ENCODE measurements around the gene HORMAD1. TPM values are rescaled to one million over a fixed set of nuclear protein-coding genes. Genes with fewer than 3 reads are reported as not detected.

HORMAD1 gene
- total RNA-seq, 2 experiments from 2014 or later = 0.89 TPM; not detected in 1

GRCh38 chr1:150678988-150679387 lies 41.7 kb downstream of the HORMAD1 start:
- peaks cover 5% of the 10 kb centered on the region for H3K4me1 ChIP-seq (ENCODE audit: insufficient read depth, low read length, poor library complexity, severe bottlenecking)
- intact Hi-C loops (cut with micrococcal nuclease; ENCODE audit: unreplicated experiment) = no loop called here
- no peaks in the 10 kb centered on the region for H3K9me2 ChIP-seq (ENCODE audit: insufficient read depth, low read length)
- CTCF ChIA-PET (ENCODE audit: unreplicated experiment) = no interaction called here
- no TSS peak for BruUV-seq (replicated peaks)
- H3K79me2 ChIP-seq (ENCODE audit: insufficient read depth, low read depth, low read length) = peaks cover 4% of the 10 kb centered on the region; the same call in 1 of the 2 replicates
- no peak overlapping the region for H3K27ac ChIP-seq (ENCODE audit: low read depth, low read length, poor library complexity, severe bottlenecking)
- POLR2A ChIA-PET = no interaction called here
- H3K4me3 ChIP-seq (ENCODE audit: low read depth, low read length, poor library complexity, severe bottlenecking) = no peak overlapping the region
- H3K4me2 ChIP-seq (ENCODE audit: low read length) = no peak overlapping the region
- no peak overlapping the region for H2AFZ ChIP-seq (ENCODE audit: low read length)
- no peak for DNase-seq (ENCODE audit: low spot score)
- no peaks in the 10 kb centered on the region for H4K20me1 ChIP-seq (ENCODE audit: insufficient read depth, low read length)
- H3K9me3 ChIP-seq (ENCODE audit: low read length) = no peaks in the 10 kb centered on the region
- H3K36me3 ChIP-seq (ENCODE audit: insufficient read depth, low read length) = peaks cover 25% of the 10 kb centered on the region
- TF ChIP-seq CTCF (conservative IDR thresholded peaks at IDR 0.05; ENCODE audit: low read length) (no peak), EZH2phosphoT487 (IDR thresholded peaks at IDR 0.05; ENCODE audit: borderline replicate concordance, low read depth, low read length) (no peak)

- ChIA-PET POLR2A (interaction anchor here (0.7 to 1.4 kb wide), 3 partner anchors 16 to 95 kb away, joined by 3 to 4 read pairs (median 3); partner anchors contain the start of gene GOLPH3L), CTCF (ENCODE audit: unreplicated experiment) (no interaction called here)
- no peaks in the 10 kb centered on the region for H3K4me1 ChIP-seq (ENCODE audit: insufficient read depth, low read length, poor library complexity, severe bottlenecking)
- TF ChIP-seq CTCF (conservative IDR thresholded peaks at IDR 0.05; ENCODE audit: low read length) (no peak), EZH2phosphoT487 (IDR thresholded peaks at IDR 0.05; ENCODE audit: borderline replicate concordance, low read depth, low read length) (no peak)
- no peak overlapping the region for H3K27ac ChIP-seq (ENCODE audit: low read depth, low read length, poor library complexity, severe bottlenecking)
- H3K4me2 ChIP-seq (ENCODE audit: low read length) = no peak overlapping the region
- BruUV-seq (replicated peaks) = no TSS peak
- no peak overlapping the region for H2AFZ ChIP-seq (ENCODE audit: low read length)
- DNase-seq (ENCODE audit: low spot score) = no peak
- H3K9me2 ChIP-seq (ENCODE audit: insufficient read depth, low read length) = no peaks in the 10 kb centered on the region
- no peaks in the 10 kb centered on the region for H3K9me3 ChIP-seq (ENCODE audit: low read length)
- intact Hi-C loops (cut with micrococcal nuclease; ENCODE audit: unreplicated experiment) = no loop called here
- H3K79me2 ChIP-seq (ENCODE audit: insufficient read depth, low read depth, low read length) = no peaks in the 10 kb centered on the region; the same call in 1 of the 2 replicates
- peaks cover 18% of the 10 kb centered on the region for H3K36me3 ChIP-seq (ENCODE audit: insufficient read depth, low read length)
- H4K20me1 ChIP-seq (ENCODE audit: insufficient read depth, low read length) = no peaks in the 10 kb centered on the region
- H3K4me3 ChIP-seq (ENCODE audit: low read depth, low read length, poor library complexity, severe bottlenecking) = no peak overlapping the region
These were observed 45.8 kb downstream of the HORMAD1 start for GRCh38 chr1:150674881-150675280.

DNA sequence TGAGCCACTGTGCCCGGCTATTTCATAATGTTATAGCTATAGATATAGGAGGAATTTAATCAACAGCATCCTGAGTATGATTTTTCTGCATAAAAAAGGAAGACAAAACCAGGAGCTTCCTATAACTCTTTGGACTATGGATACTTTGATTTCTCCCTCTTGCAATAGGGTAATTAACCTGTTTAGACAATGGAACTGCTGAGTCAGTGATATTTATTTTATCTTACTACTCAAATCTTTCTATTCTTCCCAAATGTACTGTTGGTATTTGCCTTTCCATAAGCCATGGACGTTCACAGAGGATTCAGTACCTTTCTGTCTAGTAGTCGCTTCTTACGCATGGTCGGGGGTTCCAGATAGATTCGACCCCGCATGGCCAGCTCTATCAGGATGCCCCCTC lies 57.4 kb downstream of the HORMAD1 start:
- Histone ChIP-seq H3K4me1 (ENCODE audit: insufficient read depth, low read length, poor library complexity, severe bottlenecking) (no peaks in the 10 kb centered on the region), H2AFZ (ENCODE audit: low read length) (no peak overlapping the region), H3K27ac (ENCODE audit: low read depth, low read length, poor library complexity, severe bottlenecking) (no peak overlapping the region), H4K20me1 (ENCODE audit: insufficient read depth, low read length) (no peaks in the 10 kb centered on the region), H3K36me3 (ENCODE audit: insufficient read depth, low read length) (peaks cover 34% of the 10 kb centered on the region), H3K79me2 (ENCODE audit: insufficient read depth, low read depth, low read length) (no peaks in the 10 kb centered on the region), H3K9me2 (ENCODE audit: insufficient read depth, low read length) (no peaks in the 10 kb centered on the region), H3K4me2 (ENCODE audit: low read length) (no peak overlapping the region), H3K4me3 (ENCODE audit: low read depth, low read length, poor library complexity, severe bottlenecking) (no peak overlapping the region), H3K9me3 (ENCODE audit: low read length) (no peaks in the 10 kb centered on the region)
- ChIA-PET CTCF (ENCODE audit: unreplicated experiment) (no interaction called here), POLR2A (interaction anchor here (0.8 to 1.0 kb wide), 2 partner anchors 10 to 17 kb away, joined by 3 to 4 read pairs; no protein-coding TSS in a partner anchor)
- no TSS peak for BruUV-seq (replicated peaks)
- no peak for DNase-seq (ENCODE audit: low spot score)
- intact Hi-C loops (cut with micrococcal nuclease; ENCODE audit: unreplicated experiment) = no loop called here
- TF ChIP-seq EZH2phosphoT487 (IDR thresholded peaks at IDR 0.05; ENCODE audit: borderline replicate concordance, low read depth, low read length) (no peak), CTCF (conservative IDR thresholded peaks at IDR 0.05; ENCODE audit: low read length) (no peak)

All from OCI-LY7 (cell line).